IPS DF 4.7 (cell line): Measurements from ENCODE around the gene PRELID3B.

Experiments
- DNase-seq: peaks from one replicate; pipeline ENCODE4 v3.0.0-alpha.2; 2013; ENCODE audit warnings: low spot score; ENCODE audit errors: extremely low read depth

PRELID3B gene

GRCh38 chr20:59042151-59042795, at the start of gene PRELID3B:
PRELID3B (minus strand) TSS chr20:59042786; CDS start chr20:59042730, 56 bp downstream.
- no peak for DNase-seq

GRCh38 chr20:59087829-59088433, 45.3 kb upstream of the PRELID3B start:
- no peak for DNase-seq

- DNase-seq: no peak
Observed at GRCh38 chr20:59086923-59087322, 44.3 kb upstream of the PRELID3B start.

GRCh38 chr20:59084041-59084850, 41.7 kb upstream of the PRELID3B start:
- no peak for DNase-seq

- no peak for DNase-seq
Observed at GRCh38 chr20:59082981-59083380, 40.4 kb upstream of the PRELID3B start.

- no peak for DNase-seq
Observed at GRCh38 chr20:59082077-59082740, 39.6 kb upstream of the PRELID3B start.

- DNase-seq: no peak
Observed at GRCh38 chr20:59081036-59081435, 38.5 kb upstream of the PRELID3B start.

- DNase-seq: no peak
Observed at GRCh38 chr20:59078231-59078630, 35.6 kb upstream of the PRELID3B start.

GRCh38 chr20:59077705-59078104, 35.1 kb upstream of the PRELID3B start:
- DNase-seq: no peak

- DNase-seq: no peak
Observed at GRCh38 chr20:59075934-59076508, 33.4 kb upstream of the PRELID3B start.

- DNase-seq: no peak
Observed at GRCh38 chr20:59074456-59074855, 31.9 kb upstream of the PRELID3B start.

GRCh38 chr20:59073582-59073981, 31.0 kb upstream of the PRELID3B start:
- DNase-seq: no peak

GRCh38 chr20:59071216-59071615, 28.6 kb upstream of the PRELID3B start:
- DNase-seq: no peak

GRCh38 chr20:59069026-59069425, 26.4 kb upstream of the PRELID3B start:
- DNase-seq: no peak

- DNase-seq: no peak
Observed at GRCh38 chr20:59068534-59068933, 25.9 kb upstream of the PRELID3B start.

GRCh38 chr20:59064214-59064722, 21.7 kb upstream of the PRELID3B start:
- no peak for DNase-seq

- DNase-seq: no peak
Observed at GRCh38 chr20:59063358-59064213, 21.0 kb upstream of the PRELID3B start.

- no peak for DNase-seq
Observed at GRCh38 chr20:59062081-59062480, 19.5 kb upstream of the PRELID3B start.

GRCh38 chr20:59055302-59055701, 12.7 kb upstream of the PRELID3B start:
- DNase-seq: no peak

- DNase-seq: no peak
Observed at GRCh38 chr20:59051666-59052185, 9.1 kb upstream of the PRELID3B start.
